HEK293T (cell line): Measurements from ENCODE around the gene CRY2.

Experiments used
- PKNOX1 ChIP-seq: fragments of 450-650 bp; IDR thresholded peaks from 2 replicates; pipeline ENCODE4 v1.6.1; 2016
- SP1 ChIP-seq: fragments of 450-650 bp; IDR thresholded peaks from 2 replicates; pipeline ENCODE4 v1.6.1; 2017
- SUZ12 ChIP-seq: fragments of 450-650 bp; IDR thresholded peaks from 2 replicates; pipeline ENCODE4 v1.6.1; 2016; ENCODE audit warnings: mild to moderate bottlenecking
- ZNF384 ChIP-seq: fragments of 450-650 bp; IDR thresholded peaks from 2 replicates; pipeline ENCODE4 v1.6.1; 2016

DNA sequence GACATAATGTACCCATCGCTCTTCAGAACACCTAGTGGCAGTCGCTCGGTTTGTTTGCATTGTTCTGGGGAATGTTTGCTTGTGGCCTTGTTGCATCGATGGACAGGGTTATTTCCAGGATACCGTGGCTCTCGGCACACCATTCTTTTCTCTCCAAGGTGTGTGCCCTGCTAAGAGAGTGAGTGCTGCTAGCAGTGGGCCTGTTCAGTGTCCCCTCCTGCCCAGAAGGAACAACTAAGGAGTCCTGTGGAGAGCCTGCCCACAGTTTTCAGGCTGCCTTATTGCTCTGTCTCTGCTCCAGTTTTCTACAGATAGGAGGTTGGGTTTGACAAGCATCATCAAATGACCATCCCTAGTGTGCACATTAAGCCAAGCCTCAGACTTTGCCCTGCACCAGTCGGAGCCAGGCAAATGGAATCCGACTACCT lies 1.4 kb downstream of the CRY2 start:
- no peak for TF ChIP-seq SP1
- no peak for TF ChIP-seq SUZ12
- TF ChIP-seq PKNOX1 = no peak
- TF ChIP-seq ZNF384 = no peak
